ENCODE measurements around the gene ATP10B.

Gene ATP10B

GRCh38 chr5:160525471-160526261 is 326.3 kb downstream of the ATP10B start:
- no peak overlapping the region for H3K27ac ChIP-seq (ENCODE audit: low read depth, low read length)
- H2AFZ ChIP-seq (ENCODE audit: low read depth, low read length, severe bottlenecking): no peak overlapping the region
- no peaks in the 10 kb centered on the region for H4K20me1 ChIP-seq (ENCODE audit: low read depth, low read length)
- no peaks in the 10 kb centered on the region for H3F3A ChIP-seq (ENCODE audit: insufficient read depth)
- no peak overlapping the region for H3K4me3 ChIP-seq (ENCODE audit: insufficient read depth, low read length, poor library complexity, severe bottlenecking)
- TF ChIP-seq CTCF (IDR thresholded peaks at IDR 0.05; ENCODE audit: insufficient read depth, low read length, poor library complexity, severe bottlenecking) (no peak), EZH2phosphoT487 (conservative IDR thresholded peaks at IDR 0.05; ENCODE audit: low read length) (no peak)
- no peaks in the 10 kb centered on the region for H3K9me3 ChIP-seq (ENCODE audit: insufficient read depth, low read length)
- H3K4me2 ChIP-seq (ENCODE audit: low read depth, low read length, poor library complexity, severe bottlenecking): no peak overlapping the region
- no peaks in the 10 kb centered on the region for H3K9me2 ChIP-seq (replicated peaks; ENCODE audit: insufficient read depth, low read length)
- no peaks in the 10 kb centered on the region for H3K27me3 ChIP-seq (ENCODE audit: low read length)
- H3K79me2 ChIP-seq (ENCODE audit: insufficient read depth, low read length): no peaks in the 10 kb centered on the region
- H3K36me3 ChIP-seq (ENCODE audit: low read length): no peaks in the 10 kb centered on the region
- no peak overlapping the region for H3K9ac ChIP-seq (ENCODE audit: low read length)

- H3K36me3 ChIP-seq (ENCODE audit: low read length): no peaks in the 10 kb centered on the region
These were observed 327.2 kb downstream of the ATP10B start for GRCh38 chr5:160524827-160525226.

DNA sequence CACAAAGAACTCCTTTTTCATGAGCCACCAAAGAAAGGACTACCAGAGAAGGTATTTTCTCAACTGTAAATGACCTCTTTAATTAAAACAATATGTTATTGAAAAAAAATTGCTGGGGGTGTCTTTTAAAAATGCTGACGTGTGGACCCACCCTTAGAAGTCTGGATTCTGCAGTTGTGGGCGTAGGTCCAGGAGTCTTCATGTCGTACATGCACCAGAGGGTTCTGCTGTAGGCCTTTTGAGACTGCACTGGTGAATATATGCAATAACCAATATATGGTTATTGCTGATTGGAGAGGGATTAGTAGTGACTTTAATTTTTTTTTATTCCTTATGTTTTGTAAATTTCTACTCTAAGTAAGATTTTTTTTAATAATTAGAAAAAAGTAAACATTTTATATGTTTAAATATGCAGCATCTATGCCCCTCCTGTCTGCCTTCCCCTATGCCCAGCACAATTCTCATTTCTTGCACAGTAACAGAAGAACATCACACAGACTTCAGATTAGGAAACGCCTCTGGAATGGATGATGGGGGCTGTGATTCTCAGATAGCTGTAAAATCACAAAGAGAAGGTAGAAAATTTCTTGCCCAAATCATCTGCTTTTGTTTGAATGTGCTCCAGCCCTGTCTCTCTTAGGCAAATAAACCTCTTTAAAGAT is 328.4 kb downstream of the ATP10B start:
- no peak overlapping the region for H3K4me3 ChIP-seq (ENCODE audit: insufficient read depth, low read length, poor library complexity, severe bottlenecking)
- no peaks in the 10 kb centered on the region for H3K9me2 ChIP-seq (replicated peaks; ENCODE audit: insufficient read depth, low read length)
- H3F3A ChIP-seq (ENCODE audit: insufficient read depth): no peaks in the 10 kb centered on the region
- H3K27me3 ChIP-seq (ENCODE audit: low read length): no peaks in the 10 kb centered on the region
- H4K20me1 ChIP-seq (ENCODE audit: low read depth, low read length): no peaks in the 10 kb centered on the region
- no peak overlapping the region for H3K9ac ChIP-seq (ENCODE audit: low read length)
- no peaks in the 10 kb centered on the region for H3K79me2 ChIP-seq (ENCODE audit: insufficient read depth, low read length)
- H3K36me3 ChIP-seq (ENCODE audit: low read length): no peaks in the 10 kb centered on the region
- H2AFZ ChIP-seq (ENCODE audit: low read depth, low read length, severe bottlenecking): no peak overlapping the region
- TF ChIP-seq CTCF (IDR thresholded peaks at IDR 0.05; ENCODE audit: insufficient read depth, low read length, poor library complexity, severe bottlenecking) (no peak), EZH2phosphoT487 (conservative IDR thresholded peaks at IDR 0.05; ENCODE audit: low read length) (no peak)
- no peak overlapping the region for H3K27ac ChIP-seq (ENCODE audit: low read depth, low read length)
- no peaks in the 10 kb centered on the region for H3K9me3 ChIP-seq (ENCODE audit: insufficient read depth, low read length)
- H3K4me2 ChIP-seq (ENCODE audit: low read depth, low read length, poor library complexity, severe bottlenecking): no peak overlapping the region

More at GRCh38 chr5:160524827-160525226, 327.2 kb downstream of the ATP10B start:
- TF ChIP-seq EZH2phosphoT487 (conservative IDR thresholded peaks at IDR 0.05; ENCODE audit: low read length) (no peak), CTCF (IDR thresholded peaks at IDR 0.05; ENCODE audit: insufficient read depth, low read length, poor library complexity, severe bottlenecking) (no peak)
- Histone ChIP-seq H2AFZ (ENCODE audit: low read depth, low read length, severe bottlenecking) (no peak overlapping the region), H3K4me3 (ENCODE audit: insufficient read depth, low read length, poor library complexity, severe bottlenecking) (no peak overlapping the region), H4K20me1 (ENCODE audit: low read depth, low read length) (no peaks in the 10 kb centered on the region), H3K27me3 (ENCODE audit: low read length) (no peaks in the 10 kb centered on the region), H3K4me2 (ENCODE audit: low read depth, low read length, poor library complexity, severe bottlenecking) (no peak overlapping the region), H3F3A (ENCODE audit: insufficient read depth) (no peaks in the 10 kb centered on the region), H3K9me3 (ENCODE audit: insufficient read depth, low read length) (no peaks in the 10 kb centered on the region), H3K79me2 (ENCODE audit: insufficient read depth, low read length) (no peaks in the 10 kb centered on the region), H3K9me2 (replicated peaks; ENCODE audit: insufficient read depth, low read length) (no peaks in the 10 kb centered on the region), H3K9ac (ENCODE audit: low read length) (no peak overlapping the region), H3K27ac (ENCODE audit: low read depth, low read length) (no peak overlapping the region)
